HG02973 (cell line): ENCODE measurements around the gene CHN2.

ENCODE experiments used
- ATAC-seq: cut with Tn5 transposase; IDR thresholded peaks from one replicate; pipeline ENCODE4 v1.9.1; 2021; ENCODE audit warnings: moderate library complexity; ENCODE audit not compliant: unreplicated experiment

Gene CHN2

DNA sequence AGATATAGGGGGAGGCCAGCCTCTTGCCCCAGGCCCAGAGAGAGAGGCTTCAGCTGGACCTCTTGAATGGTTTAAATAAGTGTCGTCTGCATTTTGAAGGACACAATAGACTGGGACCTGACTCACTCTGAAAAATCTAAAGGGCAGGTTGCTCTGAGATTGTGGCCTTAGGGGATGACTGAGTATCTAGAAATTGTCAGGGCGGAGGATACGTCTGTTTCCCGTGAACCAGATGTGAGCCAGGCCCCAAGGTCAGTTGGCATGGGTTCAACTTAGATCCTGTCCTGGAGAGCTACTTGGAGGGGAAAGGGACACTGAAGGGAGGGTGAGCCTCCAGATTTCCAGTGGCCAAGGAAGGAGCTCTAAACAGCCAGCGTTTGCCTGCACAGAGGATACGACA is 110.2 kb downstream of the CHN2 start:
- ATAC-seq, result no peak

DNA sequence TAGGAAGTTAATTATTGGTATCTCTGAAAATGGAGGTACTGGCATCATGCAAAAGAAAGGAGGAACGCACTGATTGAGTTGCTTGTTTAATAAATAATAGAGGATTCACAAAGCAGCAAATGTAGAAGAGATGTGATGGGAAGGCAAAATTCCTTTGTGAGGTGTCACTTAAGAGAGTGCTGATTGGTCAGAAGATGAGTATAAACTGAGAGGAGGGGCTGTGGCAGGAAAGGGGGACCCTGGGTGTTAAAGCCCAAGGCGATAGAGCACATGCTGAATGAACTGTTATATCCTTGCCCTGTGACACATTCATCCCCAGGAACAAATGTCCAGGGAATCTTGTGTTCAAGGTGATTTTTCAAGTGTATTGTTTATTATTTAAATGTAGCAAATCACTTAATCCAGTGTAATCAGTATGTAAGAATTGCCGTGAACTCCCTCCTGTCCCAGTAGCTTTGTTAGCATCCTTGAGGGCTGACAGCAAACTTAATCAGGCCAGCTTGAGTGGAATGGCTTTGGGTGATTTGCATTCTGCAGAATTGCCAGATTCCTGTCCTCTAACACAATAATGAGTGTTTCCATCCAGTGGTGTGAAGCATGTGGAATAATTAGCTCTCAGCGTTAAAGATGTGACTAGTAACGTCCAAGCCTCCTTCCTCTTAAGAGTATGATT is 111.9 kb downstream of the CHN2 start:
- ATAC-seq, result no peak

GRCh38 chr7:29308424-29308823 is 113.8 kb downstream of the CHN2 start:
- ATAC-seq, result no peak

- no peak for ATAC-seq
Measured at GRCh38 chr7:29309041-29309854, 114.7 kb downstream of the CHN2 start.

DNA sequence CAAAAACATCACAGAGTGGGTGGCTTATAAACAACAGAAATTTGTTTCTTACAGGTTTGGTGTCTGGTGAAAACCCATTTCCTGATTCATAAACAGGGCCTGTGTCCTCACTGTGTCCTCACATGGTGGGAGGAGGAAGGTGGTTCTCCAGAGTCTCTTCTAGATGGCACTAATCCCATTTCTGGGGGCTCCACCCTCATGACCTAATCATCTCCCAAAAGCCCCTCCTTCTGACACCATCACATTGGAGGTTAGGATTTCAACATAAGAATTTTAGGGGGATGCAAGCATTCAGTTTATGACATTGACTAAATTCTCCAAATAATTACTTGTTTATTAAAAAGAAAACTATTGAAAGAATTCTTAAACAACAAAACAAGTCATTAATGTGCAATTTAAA is 116.0 kb downstream of the CHN2 start:
- ATAC-seq, result no peak

DNA sequence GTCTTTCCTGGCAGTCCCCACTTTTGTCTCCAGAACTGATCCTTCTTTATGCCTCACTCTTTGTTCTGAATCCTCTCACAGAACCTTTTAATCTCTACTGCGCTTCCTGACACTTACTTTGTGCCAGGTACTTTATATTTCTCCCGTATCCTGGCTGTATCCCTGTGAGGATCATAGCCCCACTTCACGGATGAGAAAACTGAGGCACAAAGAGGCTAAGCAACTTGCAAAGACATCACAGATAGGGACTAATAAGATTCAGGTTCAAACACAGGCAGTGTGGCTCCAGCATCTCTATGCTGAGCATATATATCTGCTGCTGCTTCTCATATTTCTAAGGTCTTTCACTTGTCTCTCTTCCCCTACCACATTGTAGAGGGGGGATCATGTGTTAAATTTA is 116.7 kb downstream of the CHN2 start:
- ATAC-seq, result no peak

DNA sequence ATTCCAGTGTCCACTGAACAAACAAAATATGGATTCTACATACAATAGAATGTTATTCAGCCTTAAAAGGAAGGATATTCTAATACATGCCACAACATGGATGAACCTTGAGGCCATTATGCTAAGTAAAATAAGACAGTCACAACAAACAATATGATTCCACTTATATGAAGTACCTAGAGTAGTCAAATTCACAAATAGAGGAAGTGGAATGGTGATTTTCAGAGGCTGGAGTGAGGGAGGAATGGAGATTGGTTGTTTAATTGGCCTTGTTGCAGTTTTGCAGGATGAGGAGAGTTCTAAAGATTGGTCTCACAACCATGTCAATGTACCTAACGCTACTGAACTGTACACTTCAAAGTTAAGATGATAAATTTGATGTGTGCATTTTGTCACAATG is 119.6 kb downstream of the CHN2 start:
- ATAC-seq, result no peak

DNA sequence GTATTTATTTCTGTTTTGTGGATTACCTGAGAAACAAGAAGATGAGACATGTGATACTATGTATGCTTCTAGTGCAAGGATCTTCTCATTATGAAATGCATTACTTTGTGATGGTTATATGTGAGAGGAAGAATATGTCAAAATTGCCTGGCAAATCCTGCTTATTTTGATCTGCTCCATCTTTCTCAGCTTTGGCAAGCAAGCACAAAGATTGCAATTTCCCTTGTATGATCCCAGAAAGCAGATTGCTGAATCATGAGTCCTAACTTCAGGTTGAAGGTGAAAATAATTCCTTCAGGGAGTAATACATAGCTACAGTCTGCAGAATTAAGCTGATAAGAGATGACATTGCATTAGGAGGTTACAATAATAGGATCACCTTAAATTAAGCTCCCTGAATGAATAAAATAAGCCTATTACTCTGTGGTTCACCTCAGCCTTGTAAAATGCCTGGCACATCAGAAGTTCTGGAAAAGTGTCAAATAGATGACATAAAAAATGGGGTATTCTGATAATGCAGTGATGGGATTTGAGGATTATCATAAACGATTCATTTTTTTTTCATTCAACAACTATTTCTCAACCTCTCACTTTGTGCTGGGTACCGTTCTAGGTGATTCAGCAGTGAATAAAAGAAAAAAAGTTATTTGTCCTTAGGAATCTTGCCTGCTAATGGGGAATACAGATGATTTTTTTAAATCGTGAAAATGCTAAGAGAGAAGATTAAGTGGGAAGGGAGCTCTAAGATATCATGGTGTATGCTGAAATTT is 120.7 kb downstream of the CHN2 start:
- ATAC-seq, result no peak

DNA sequence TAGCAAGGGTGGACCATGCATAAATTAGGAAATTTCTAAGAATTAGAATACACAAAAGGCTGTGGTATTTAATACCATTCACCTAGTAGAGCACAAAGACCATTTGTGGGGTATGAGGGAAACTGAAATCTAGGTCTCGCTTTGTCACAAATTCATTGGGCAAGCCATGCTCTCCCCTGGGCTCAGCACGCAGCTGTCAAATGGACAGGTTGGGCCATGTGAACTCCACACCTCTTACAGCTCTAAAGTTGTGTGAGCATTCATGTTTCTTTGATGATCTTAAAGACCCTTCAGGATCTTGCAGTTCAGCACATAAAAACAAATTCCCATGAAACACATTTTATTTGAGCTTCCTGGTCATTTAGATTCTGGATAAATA is 121.3 kb downstream of the CHN2 start:
- no peak for ATAC-seq

DNA sequence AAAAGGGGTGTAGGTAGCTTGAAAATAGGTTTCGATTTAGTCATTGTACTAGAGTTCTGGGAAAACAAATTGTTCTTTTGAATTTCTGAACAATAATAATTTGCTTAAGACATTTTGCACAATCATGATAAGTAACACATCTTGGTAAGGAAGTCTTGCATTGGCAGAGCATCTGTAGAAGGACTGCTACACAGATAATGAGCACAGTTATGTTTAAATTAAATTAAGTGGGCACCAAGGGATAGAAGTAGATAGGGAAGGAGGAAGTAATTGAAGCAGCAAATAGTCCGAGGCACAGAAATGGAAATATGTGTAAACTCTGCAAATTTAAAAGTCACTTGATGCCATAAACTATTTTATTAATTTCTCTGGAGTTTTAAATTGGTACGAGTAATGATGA is 122.4 kb downstream of the CHN2 start:
- no peak for ATAC-seq

- ATAC-seq, result no peak
Measured at GRCh38 chr7:29318853-29319718, 124.5 kb downstream of the CHN2 start.

GRCh38 chr7:29319719-29320521 is 125.3 kb downstream of the CHN2 start:
- no peak for ATAC-seq

DNA sequence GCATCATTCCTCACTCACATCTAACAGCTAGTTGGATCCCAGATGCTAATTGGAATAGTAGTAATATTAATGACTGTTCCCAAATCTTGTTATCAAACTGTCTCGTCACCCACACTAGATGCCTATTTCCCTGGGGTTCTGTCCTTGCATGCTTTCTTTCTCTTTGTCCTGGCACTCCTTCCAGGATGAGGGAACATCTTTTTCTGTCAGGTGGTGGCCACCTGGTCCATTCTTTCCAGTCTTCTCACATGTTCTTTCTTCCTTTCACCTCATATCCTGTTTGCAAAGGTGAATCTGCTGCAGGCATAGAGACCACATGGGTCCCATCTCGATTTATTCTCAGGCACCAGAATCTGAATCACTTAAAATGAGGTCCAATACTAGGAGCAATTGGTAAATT is 126.0 kb downstream of the CHN2 start:
- ATAC-seq, result no peak

GRCh38 chr7:29322023-29322712 is 127.6 kb downstream of the CHN2 start:
- no peak for ATAC-seq

DNA sequence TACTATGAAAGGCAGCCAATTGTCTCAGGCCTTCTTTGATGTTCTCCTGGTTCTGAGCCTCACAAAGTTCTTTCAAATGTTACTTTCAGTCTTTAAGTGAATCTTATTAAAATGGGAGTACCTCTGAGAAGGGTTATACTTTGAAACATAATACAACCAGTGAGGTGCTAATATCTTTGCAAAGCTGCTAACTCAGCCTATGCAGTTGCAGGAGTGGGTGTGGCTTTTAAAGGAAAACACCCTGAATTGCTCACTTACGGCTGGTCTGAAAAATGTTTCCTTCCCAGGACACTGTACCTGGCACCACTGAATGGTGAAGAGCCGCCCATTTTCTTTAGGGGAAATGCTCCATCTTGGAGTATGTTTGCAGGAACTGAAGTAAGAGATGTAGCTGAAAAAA is 130.9 kb downstream of the CHN2 start:
- ATAC-seq, result no peak

DNA sequence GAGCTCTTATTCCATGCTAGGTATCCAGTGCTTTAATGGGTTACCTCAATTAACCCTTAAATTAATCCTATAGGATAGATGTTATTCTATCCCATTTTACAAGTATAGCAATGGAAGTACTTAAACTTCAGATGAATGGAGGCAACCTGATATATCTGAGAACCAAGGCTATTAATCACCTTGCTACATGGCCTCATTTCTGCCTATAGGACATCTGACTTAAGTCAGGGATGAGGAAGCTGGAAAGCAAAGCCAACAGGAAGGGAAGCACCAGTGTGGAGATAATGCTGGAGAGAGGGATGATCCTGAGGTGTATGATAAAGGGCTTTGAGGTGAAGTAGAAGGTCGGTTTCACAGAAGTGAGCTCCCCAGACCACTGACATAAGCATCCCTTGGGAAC is 132.3 kb downstream of the CHN2 start:
- no peak for ATAC-seq

DNA sequence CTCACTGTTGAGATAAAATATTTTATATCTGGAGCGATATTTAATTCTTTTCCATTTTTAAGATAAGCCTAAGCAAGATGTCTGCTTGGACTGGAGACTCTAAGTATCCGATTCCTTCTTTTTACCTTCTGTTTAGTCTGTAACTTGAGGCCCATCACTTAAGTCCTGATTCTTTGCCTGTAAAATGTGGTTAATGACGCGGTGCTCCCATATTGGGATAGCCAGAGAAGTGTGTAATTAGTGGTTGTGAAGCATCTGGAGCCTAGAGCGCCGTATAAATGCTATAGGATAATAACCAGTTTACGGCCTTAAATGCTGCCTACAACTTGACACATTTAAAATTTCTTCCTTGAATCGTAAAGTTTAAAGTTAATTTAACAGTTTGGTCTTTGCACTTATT is 132.9 kb downstream of the CHN2 start:
- no peak for ATAC-seq

- no peak for ATAC-seq
Measured at GRCh38 chr7:29328045-29328444, 133.5 kb downstream of the CHN2 start.

GRCh38 chr7:29328811-29329210 is 134.2 kb downstream of the CHN2 start:
- no peak for ATAC-seq

DNA sequence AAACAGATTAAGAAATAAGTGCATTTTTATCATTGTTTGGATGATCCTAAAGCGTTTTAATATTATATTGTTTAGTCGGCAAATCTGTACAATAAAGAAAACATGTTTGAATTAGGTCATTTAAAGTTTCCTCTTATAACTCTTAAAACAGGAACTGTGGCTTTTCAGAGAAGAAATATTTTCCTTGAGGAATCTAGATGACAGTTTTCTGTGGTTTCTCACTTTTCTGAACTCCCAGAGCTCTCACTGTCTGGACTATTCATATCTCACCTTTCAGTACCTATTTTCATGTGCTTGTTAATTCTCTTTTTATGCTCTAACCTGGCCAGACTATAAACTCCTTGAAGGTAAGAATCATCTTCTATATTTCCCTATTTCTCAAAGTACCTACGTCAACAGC is 135.1 kb downstream of the CHN2 start:
- ATAC-seq, result no peak
